CD4-positive, alpha-beta T cell treated with Interleukin-4 for 4 hours (primary cell): ENCODE results near the gene ADTRP.

ENCODE experiments used
- DNase-seq: peaks from one replicate; pipeline ENCODE4 v3.0.0-alpha.2; 2020

Gene ADTRP

GRCh38 chr6:11754625-11755271, 23.9 kb downstream of the ADTRP start:
- no peak for DNase-seq

- DNase-seq: no peak
Observed at GRCh38 chr6:11753798-11754197, 24.8 kb downstream of the ADTRP start.

GRCh38 chr6:11752360-11752759, 26.2 kb downstream of the ADTRP start:
- no peak for DNase-seq

- DNase-seq: no peak
Observed at GRCh38 chr6:11750682-11751081, 27.9 kb downstream of the ADTRP start.

GRCh38 chr6:11748591-11749210, 29.9 kb downstream of the ADTRP start:
- no peak for DNase-seq

GRCh38 chr6:11747021-11747420, 31.6 kb downstream of the ADTRP start:
- no peak for DNase-seq

GRCh38 chr6:11744753-11745152, 33.9 kb downstream of the ADTRP start:
- DNase-seq: no peak

- no peak for DNase-seq
Observed at GRCh38 chr6:11744101-11744500, 34.5 kb downstream of the ADTRP start.

GRCh38 chr6:11740875-11741274, 37.7 kb downstream of the ADTRP start:
- DNase-seq: no peak

- no peak for DNase-seq
Observed at GRCh38 chr6:11738661-11739375, 39.8 kb downstream of the ADTRP start.

GRCh38 chr6:11738234-11738633, 40.4 kb downstream of the ADTRP start:
- no peak for DNase-seq

GRCh38 chr6:11736601-11737000, 42.0 kb downstream of the ADTRP start:
- DNase-seq: no peak

- DNase-seq: no peak
Observed at GRCh38 chr6:11734861-11735613, 43.6 kb downstream of the ADTRP start.

GRCh38 chr6:11732036-11732631, 46.5 kb downstream of the ADTRP start:
- DNase-seq: peak; percentile 55

- DNase-seq: no peak
Observed at GRCh38 chr6:11731423-11731822, 47.2 kb downstream of the ADTRP start.

- peak; percentile 20 for DNase-seq
Observed at GRCh38 chr6:11730641-11731040, 48.0 kb downstream of the ADTRP start.

- peak; percentile 59 for DNase-seq
Observed at GRCh38 chr6:11729076-11729475, 49.5 kb downstream of the ADTRP start.

- peak; percentile 80 for DNase-seq
Observed at GRCh38 chr6:11727998-11728961, 50.3 kb downstream of the ADTRP start.

- DNase-seq: no peak
Observed at GRCh38 chr6:11727346-11727997, 51.1 kb downstream of the ADTRP start.

GRCh38 chr6:11724286-11724685, 54.3 kb downstream of the ADTRP start:
- DNase-seq: no peak
